Tibial nerve (tissue), 4 donors: ENCODE results near the gene NOS1. TPM values are rescaled to one million over a fixed set of nuclear protein-coding genes. Genes with fewer than 3 reads are reported as not detected.

Source experiments
- DNase-seq, 2 donors: peaks; one replicate each; pipeline ENCODE4 v3.0.0-alpha.2; 2019; ENCODE audit warnings: low spot score in 2 of 2
- H3K27ac ChIP-seq, 4 donors: fragments of 200-600 bp; sonication (generic) in 3 of 4; one replicate each; pipeline ENCODE4 v1.5.1; 2017 to 2019; ENCODE audit warnings: mild to moderate bottlenecking in 1 of 4
- H3K27me3 ChIP-seq, 2 donors: fragments of 200-600 bp; sonication (generic) in 1 of 2; one replicate each; pipeline versions ENCODE4 v1.5.1 to v1.6.0; 2017 to 2019
- H3K36me3 ChIP-seq, 3 donors: fragments of 200-600 bp; sonication (generic); one replicate each; pipeline ENCODE4 v1.5.1; 2018 to 2019
- H3K4me1 ChIP-seq, 4 donors: fragments of 200-600 bp; sonication (generic) in 3 of 4; one replicate each; pipeline ENCODE4 v1.5.1; 2017 to 2019
- H3K4me3 ChIP-seq, 4 donors: fragments of 200-600 bp; sonication (generic) in 3 of 4; one replicate each; pipeline ENCODE4 v1.5.1; 2017 to 2019; ENCODE audit warnings: mild to moderate bottlenecking in 1 of 4, moderate library complexity in 1 of 4
- H3K9me3 ChIP-seq, 4 donors: fragments of 200-600 bp; sonication (generic) in 3 of 4; one replicate each; pipeline ENCODE4 v1.5.1; 2017 to 2019
- CTCF ChIP-seq, 5 experiments: fragments of 200-600 bp in 3 of 5; fragments of 450-650 bp in 2 of 5; sonication (generic) in 3 of 5; IDR thresholded peaks; one replicate each; pipeline ENCODE4 v1.5.1; 2016 to 2019; ENCODE audit warnings: antibody characterized with exemption in 5 of 5, mild to moderate bottlenecking in 3 of 5, moderate library complexity in 2 of 5
- EP300 ChIP-seq, 2 donors: sonication (generic); formaldehyde crosslinking; IDR thresholded peaks; one replicate each; pipeline ENCODE4 v1.6.1; 2017; ENCODE audit warnings: antibody characterized with exemption in 2 of 2, mild to moderate bottlenecking in 1 of 2
- POLR2A ChIP-seq, 2 donors: fragments of 450-650 bp; IDR thresholded peaks; one replicate each; pipeline ENCODE4 v1.6.1; 2017; ENCODE audit warnings: antibody characterized with exemption in 2 of 2, mild to moderate bottlenecking in 2 of 2, moderate library complexity in 2 of 2
- WGBS, 2 donors: methylation state at CpG; one replicate each; pipeline ENCODE4 v1.1.5; 2018; 5-methylcytosine and 5-hydroxymethylcytosine counted together
- total RNA-seq, 4 donors: library from RNA; depleted of rRNA; stranded (reverse); fragments of >200 nt; gene quantifications; one replicate each; pipeline ENCODE4 v1.1.0, GENCODE V29; 2016

The NOS1 gene
- total RNA-seq, 4 donors from 2014 or later = 6.9 to 32.4 (median 28.1) TPM

- WGBS, 2 donors = 84 to 87% methylated on average over 7 of the region's 7 CpGs
- H3K9me3 ChIP-seq = peaks cover 0 to 17% (median 0%) of the 10 kb centered on the region in 4 donors
- no peak for DNase-seq
- H3K4me3 ChIP-seq = no peak overlapping the region
- no peaks in the 10 kb centered on the region for H3K27me3 ChIP-seq
- H3K4me1 ChIP-seq = no peaks in the 10 kb centered on the region
- H3K36me3 ChIP-seq = no peaks in the 10 kb centered on the region
- no peak for TF ChIP-seq EP300 (IDR thresholded peaks at IDR 0.05)
- TF ChIP-seq CTCF (IDR thresholded peaks at IDR 0.05) = no peak
- no peak for TF ChIP-seq POLR2A (IDR thresholded peaks at IDR 0.05)
- no peak overlapping the region for H3K27ac ChIP-seq
Observed at GRCh38 chr12:117393656-117394055, 32.2 kb upstream of the NOS1 start.

- no peaks in the 10 kb centered on the region for H3K4me1 ChIP-seq
- H3K9me3 ChIP-seq = peaks cover 0 to 5% (median 0%) of the 10 kb centered on the region in 4 donors
- WGBS, 2 donors = 92% methylated on average over 5 of the region's 5 CpGs
- H3K27me3 ChIP-seq = no peaks in the 10 kb centered on the region
- H3K36me3 ChIP-seq = no peaks in the 10 kb centered on the region
- H3K4me3 ChIP-seq = no peak overlapping the region
- DNase-seq = no peak
- no peak for TF ChIP-seq EP300 (IDR thresholded peaks at IDR 0.05)
- no peak for TF ChIP-seq POLR2A (IDR thresholded peaks at IDR 0.05)
- no peak for TF ChIP-seq CTCF (IDR thresholded peaks at IDR 0.05)
- no peak overlapping the region for H3K27ac ChIP-seq
Observed at GRCh38 chr12:117390866-117391265, 29.4 kb upstream of the NOS1 start.

- Histone ChIP-seq H3K9me3 (no peaks in the 10 kb centered on the region), H3K4me3 (no peak overlapping the region), H3K36me3 (no peaks in the 10 kb centered on the region), H3K27ac (no peak overlapping the region), H3K4me1 (no peaks in the 10 kb centered on the region), H3K27me3 (no peaks in the 10 kb centered on the region)
- WGBS, 2 donors = 55 to 56% methylated on average over 9 of the region's 9 CpGs
- DNase-seq = no peak
- TF ChIP-seq POLR2A (IDR thresholded peaks at IDR 0.05) = no peak
- TF ChIP-seq EP300 (IDR thresholded peaks at IDR 0.05) = no peak
- TF ChIP-seq CTCF (IDR thresholded peaks at IDR 0.05) = no peak
Observed at GRCh38 chr12:117388951-117389446, 27.6 kb upstream of the NOS1 start.

- WGBS, 2 donors = 68 to 76% methylated on average over 8 of the region's 8 CpGs
- no peaks in the 10 kb centered on the region for H3K9me3 ChIP-seq
- no peak for TF ChIP-seq CTCF (IDR thresholded peaks at IDR 0.05)
- TF ChIP-seq EP300 (IDR thresholded peaks at IDR 0.05) = no peak
- TF ChIP-seq POLR2A (IDR thresholded peaks at IDR 0.05) = no peak
- no peak overlapping the region for H3K4me3 ChIP-seq
- H3K4me1 ChIP-seq = no peaks in the 10 kb centered on the region
- DNase-seq = no peak
- no peaks in the 10 kb centered on the region for H3K27me3 ChIP-seq
- no peak overlapping the region for H3K27ac ChIP-seq
- H3K36me3 ChIP-seq = no peaks in the 10 kb centered on the region
Observed at GRCh38 chr12:117387832-117388231, 26.4 kb upstream of the NOS1 start.

GRCh38 chr12:117384735-117385134 is 23.3 kb upstream of the NOS1 start:
- 57 to 58% methylated on average over 7 of the region's 7 CpGs for WGBS, 2 donors
- no peaks in the 10 kb centered on the region for H3K9me3 ChIP-seq
- H3K27ac ChIP-seq = no peak overlapping the region
- TF ChIP-seq POLR2A (IDR thresholded peaks at IDR 0.05) (no peak), CTCF (IDR thresholded peaks at IDR 0.05) (no peak), EP300 (IDR thresholded peaks at IDR 0.05) (no peak)
- H3K4me1 ChIP-seq = no peaks in the 10 kb centered on the region
- no peak overlapping the region for H3K4me3 ChIP-seq
- H3K36me3 ChIP-seq = no peaks in the 10 kb centered on the region
- H3K27me3 ChIP-seq = no peaks in the 10 kb centered on the region
- DNase-seq = no peak
